ENCODE data around the gene CHCHD4. TPM values are rescaled to one million over a fixed set of nuclear protein-coding genes. Genes with fewer than 3 reads are reported as not detected.

CHCHD4 gene
- total and polyA plus RNA-seq, 2 of the 13 experiments (the other 11 are each of a cell fraction or from before 2014, with no cell fraction given), result 15.8 to 24.1 TPM

DNA sequence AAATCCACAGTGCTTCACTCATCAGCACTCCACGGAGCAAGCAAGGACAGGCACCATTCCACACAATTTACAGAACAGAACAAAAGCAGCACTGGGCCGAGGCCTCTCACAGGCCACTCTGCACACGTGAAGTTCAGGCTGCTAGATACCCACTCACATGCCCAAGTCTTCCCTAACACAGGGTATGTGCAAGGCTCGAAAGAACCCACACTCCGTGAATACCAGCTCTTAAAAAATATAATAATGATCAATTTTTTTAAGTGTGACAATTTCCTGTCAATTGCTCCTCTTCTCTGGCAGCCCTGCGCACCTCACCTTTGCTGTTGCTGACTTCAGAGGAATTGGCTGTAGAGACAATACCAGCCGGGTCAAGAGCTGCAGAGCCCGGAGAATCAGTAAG lies 34.8 kb upstream of the CHCHD4 start:
- Histone ChIP-seq H3K27ac (ENCODE audit: extremely low read length, insufficient read depth, low read length) (no peak overlapping the region), H3K9ac (ENCODE audit: insufficient read depth, low read depth, low read length) (no peak overlapping the region), H3K4me2 (ENCODE audit: low read depth, low read length) (no peak overlapping the region), H3K27me3 (ENCODE audit: control insufficient read depth in 1 of 2, insufficient read depth in 2 of 2, low read length in 2 of 2) (no peaks in the 10 kb centered on the region), H3K79me2 (ENCODE audit: insufficient read depth, low read length) (no peaks in the 10 kb centered on the region), H4K20me1 (ENCODE audit: insufficient read depth, low read length) (peaks cover 2% of the 10 kb centered on the region; the same call in 1 of the 2 replicates), H3K9me3 (ENCODE audit: low read length) (peaks cover 8% of the 10 kb centered on the region), H3K36me3 (replicated peaks in 1 of 2; ENCODE audit: control insufficient read depth in 1 of 2, insufficient read depth in 2 of 2, low read length in 2 of 2) (peaks cover 24 to 89% of the 10 kb centered on the region in 2 experiments), H3K4me3 (replicated peaks in 1 of 3; ENCODE audit: insufficient read depth in 1 of 3, low read depth in 2 of 3, low read length in 3 of 3) (no peak overlapping the region), H3K4me1 (ENCODE audit: insufficient read depth, low read length) (no peaks in the 10 kb centered on the region), H2AFZ (ENCODE audit: low read length) (no peak overlapping the region)
- in situ Hi-C loops (cut with HindIII; ENCODE audit: extremely low pct_ligation_motif_present, low pct_unique_long_range_greater_than_20kb), result no loop called here
- intact Hi-C loops (cut with micrococcal nuclease; ENCODE audit: unreplicated experiment), result no loop called here
- BruUV-seq (replicated peaks), result no TSS peak
- ATAC-seq (no peak), DNase-seq (ENCODE audit: low spot score) (no peak), FAIRE-seq (no peak)
- POLR2A ChIA-PET, result no interaction called here
- TF ChIP-seq NFE2L2 (IDR thresholded peaks at IDR 0.05; ENCODE audit: low read length) (no peak), ZNF580 (CRISPR knock-in tag; IDR thresholded peaks at IDR 0.05; ENCODE audit: borderline replicate concordance, low read depth) (no peak), FOXC1 (CRISPR knock-in tag; IDR thresholded peaks at IDR 0.05; ENCODE audit: borderline replicate concordance) (no peak), ZNF777 (CRISPR knock-in tag; IDR thresholded peaks at IDR 0.05) (no peak), MAFF (IDR thresholded peaks at IDR 0.05; ENCODE audit: low read depth, low read length) (no peak), SP2 (CRISPR knock-in tag; IDR thresholded peaks at IDR 0.05) (no peak), PRDM4 (CRISPR knock-in tag; IDR thresholded peaks at IDR 0.05; ENCODE audit: borderline replicate concordance) (no peak), KDM5A (IDR thresholded peaks at IDR 0.05; ENCODE audit: borderline replicate concordance, low read length) (no peak), EZH2 (conservative IDR thresholded peaks at IDR 0.05; ENCODE audit: low read depth, low read length) (no peak), ZNF276 (CRISPR knock-in tag; IDR thresholded peaks at IDR 0.05; ENCODE audit: low read depth) (no peak), ZNF598 (CRISPR knock-in tag; IDR thresholded peaks at IDR 0.05; ENCODE audit: borderline replicate concordance) (no peak), BORCS8-MEF2B (CRISPR knock-in tag; IDR thresholded peaks at IDR 0.05) (no peak), NFE2L1 (CRISPR knock-in tag; IDR thresholded peaks at IDR 0.05; ENCODE audit: borderline replicate concordance) (no peak), NKX3-1 (CRISPR knock-in tag; IDR thresholded peaks at IDR 0.05) (no peak)
- TF ChIP-seq, protein P1, sequence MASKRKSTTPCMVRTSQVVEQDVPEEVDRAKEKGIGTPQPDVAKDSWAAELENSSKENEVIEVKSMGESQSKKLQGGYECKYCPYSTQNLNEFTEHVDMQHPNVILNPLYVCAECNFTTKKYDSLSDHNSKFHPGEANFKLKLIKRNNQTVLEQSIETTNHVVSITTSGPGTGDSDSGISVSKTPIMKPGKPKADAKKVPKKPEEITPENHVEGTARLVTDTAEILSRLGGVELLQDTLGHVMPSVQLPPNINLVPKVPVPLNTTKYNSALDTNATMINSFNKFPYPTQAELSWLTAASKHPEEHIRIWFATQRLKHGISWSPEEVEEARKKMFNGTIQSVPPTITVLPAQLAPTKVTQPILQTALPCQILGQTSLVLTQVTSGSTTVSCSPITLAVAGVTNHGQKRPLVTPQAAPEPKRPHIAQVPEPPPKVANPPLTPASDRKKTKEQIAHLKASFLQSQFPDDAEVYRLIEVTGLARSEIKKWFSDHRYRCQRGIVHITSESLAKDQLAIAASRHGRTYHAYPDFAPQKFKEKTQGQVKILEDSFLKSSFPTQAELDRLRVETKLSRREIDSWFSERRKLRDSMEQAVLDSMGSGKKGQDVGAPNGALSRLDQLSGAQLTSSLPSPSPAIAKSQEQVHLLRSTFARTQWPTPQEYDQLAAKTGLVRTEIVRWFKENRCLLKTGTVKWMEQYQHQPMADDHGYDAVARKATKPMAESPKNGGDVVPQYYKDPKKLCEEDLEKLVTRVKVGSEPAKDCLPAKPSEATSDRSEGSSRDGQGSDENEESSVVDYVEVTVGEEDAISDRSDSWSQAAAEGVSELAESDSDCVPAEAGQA (IDR thresholded peaks at IDR 0.05; ENCODE audit: low read depth), result no peak
- TF ChIP-seq, protein P1 (CRISPR knock-in tag; IDR thresholded peaks at IDR 0.05; ENCODE audit: borderline replicate concordance), result no peak
- 98% methylated on average over 8 of the region's 8 CpGs for WGBS (ENCODE audit: low lambda C conversion rate)
- CTCF ChIA-PET (ENCODE audit: low intra/inter-chr PET ratio, low total read pairs), result no interaction called here
